IPS-20b (cell line): Measurements from ENCODE around the gene OR2A7.
"Not testable (repeated sequence)": the region's sequence is repeated elsewhere in the genome, so short reads cannot be mapped to it uniquely, and the experiment has no call there.

ENCODE experiments used
- H3K27ac ChIP-seq: one replicate; pipeline ENCODE4 v1.5.1; 2013; ENCODE audit warnings: low read length
- H3K27me3 ChIP-seq: 2 replicates; pipeline ENCODE4 v1.6.1; 2013; ENCODE audit warnings: mild to moderate bottlenecking, low read length, inconsistent platforms; ENCODE audit not compliant: insufficient read depth
- H3K36me3 ChIP-seq: 2 replicates; pipeline ENCODE4 v1.6.1; 2013; ENCODE audit warnings: low read depth, mild to moderate bottlenecking, inconsistent platforms, low read length, moderate library complexity; ENCODE audit not compliant: insufficient read depth
- H3K4me1 ChIP-seq: 2 replicates; pipeline ENCODE4 v1.6.1; 2013; ENCODE audit warnings: mild to moderate bottlenecking, control low read depth, inconsistent platforms, low read length, moderate library complexity; ENCODE audit not compliant: insufficient read depth
- H3K4me3 ChIP-seq: 2 replicates; pipeline ENCODE4 v1.5.1; 2013; ENCODE audit warnings: mild to moderate bottlenecking, low read length, inconsistent platforms
- H3K9ac ChIP-seq: 2 replicates; pipeline ENCODE4 v1.6.1; 2013; ENCODE audit warnings: low read depth, mild to moderate bottlenecking, inconsistent platforms, low read length, moderate library complexity
- H3K9me3 ChIP-seq: 2 replicates; pipeline ENCODE4 v1.6.1; 2013; ENCODE audit warnings: mild to moderate bottlenecking, low read depth, low read length, inconsistent platforms; ENCODE audit not compliant: insufficient read depth

Gene OR2A7

DNA sequence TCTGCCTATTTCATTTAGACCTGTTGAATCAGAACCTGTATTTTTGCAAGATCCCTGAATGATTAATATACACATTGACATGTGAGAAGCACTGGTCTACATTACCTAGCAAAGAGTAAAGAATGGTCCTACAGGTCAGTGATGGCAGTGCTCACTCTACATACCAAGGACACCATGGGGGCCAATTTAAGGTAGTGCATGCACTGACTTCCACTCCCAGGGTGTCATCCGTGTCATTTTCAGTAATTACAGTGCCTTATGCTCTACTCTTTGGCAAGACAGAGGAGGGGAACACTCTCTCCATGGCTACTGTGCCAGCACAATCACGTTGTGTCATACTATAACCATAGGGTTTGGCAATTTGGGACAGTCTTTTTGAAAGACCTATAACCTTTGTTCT is 19.2 kb downstream of the OR2A7 start:
- not testable (repeated sequence) for H3K9me3 ChIP-seq, H3K27ac ChIP-seq, H3K4me3 ChIP-seq, H3K27me3 ChIP-seq, H3K4me1 ChIP-seq, H3K9ac ChIP-seq, H3K36me3 ChIP-seq

DNA sequence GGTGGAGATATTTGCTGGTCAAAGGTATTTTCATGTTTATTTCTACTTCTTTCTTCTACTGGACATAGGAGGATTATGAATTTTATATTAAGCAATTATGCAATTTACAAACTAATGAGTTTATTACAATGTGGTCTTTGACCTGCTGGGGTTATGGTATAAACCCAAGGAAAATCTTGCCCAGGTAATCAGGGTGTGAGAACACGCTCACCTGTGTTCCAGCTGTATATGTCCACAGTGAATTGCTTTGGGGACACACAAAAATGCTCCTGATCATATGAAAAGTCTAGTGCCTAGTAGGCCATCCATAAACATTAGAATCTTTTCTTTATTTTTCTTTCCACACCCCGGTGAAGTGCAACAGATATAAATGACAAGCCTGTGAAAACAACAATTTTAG is 25.2 kb downstream of the OR2A7 start, which contains the start of gene OR2A42:
Gene OR2A42, minus strand, starts transcription at position 241 of the 400 bp plus-strand sequence. CDS start 6,762 bp downstream, outside the sequence.
- not testable (repeated sequence) for H3K27ac ChIP-seq, H3K36me3 ChIP-seq, H3K4me1 ChIP-seq, H3K9ac ChIP-seq, H3K4me3 ChIP-seq, H3K27me3 ChIP-seq, H3K9me3 ChIP-seq

DNA sequence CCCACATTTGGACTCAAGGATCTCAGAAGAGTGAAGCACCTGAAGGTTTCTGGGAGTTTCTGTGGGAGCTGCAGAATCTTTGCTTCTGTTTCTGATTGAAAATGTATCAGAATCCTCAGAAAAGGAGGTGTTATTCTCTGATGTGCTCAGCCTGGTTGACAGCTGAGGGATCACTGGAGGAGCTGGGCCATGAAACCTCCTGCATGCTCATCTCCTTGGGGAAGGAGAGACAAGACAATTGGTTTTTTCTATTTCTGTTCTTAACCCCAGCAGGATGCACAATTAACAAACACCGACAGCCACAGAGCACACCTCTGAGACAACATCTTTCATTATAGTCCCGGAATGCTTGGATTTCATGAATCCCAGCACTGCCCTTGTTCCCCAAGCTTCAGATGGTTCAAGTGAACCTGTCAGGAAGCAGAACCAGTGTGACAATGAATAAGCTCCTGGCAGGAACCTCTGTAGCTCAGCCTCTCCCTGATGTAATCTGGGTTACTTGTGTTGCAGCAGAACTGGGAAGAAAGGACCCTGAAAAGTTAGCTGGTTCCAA is 26.0 kb downstream of the OR2A7 start:
- not testable (repeated sequence) for H3K27ac ChIP-seq, H3K36me3 ChIP-seq, H3K9ac ChIP-seq, H3K4me1 ChIP-seq, H3K4me3 ChIP-seq, H3K9me3 ChIP-seq, H3K27me3 ChIP-seq

DNA sequence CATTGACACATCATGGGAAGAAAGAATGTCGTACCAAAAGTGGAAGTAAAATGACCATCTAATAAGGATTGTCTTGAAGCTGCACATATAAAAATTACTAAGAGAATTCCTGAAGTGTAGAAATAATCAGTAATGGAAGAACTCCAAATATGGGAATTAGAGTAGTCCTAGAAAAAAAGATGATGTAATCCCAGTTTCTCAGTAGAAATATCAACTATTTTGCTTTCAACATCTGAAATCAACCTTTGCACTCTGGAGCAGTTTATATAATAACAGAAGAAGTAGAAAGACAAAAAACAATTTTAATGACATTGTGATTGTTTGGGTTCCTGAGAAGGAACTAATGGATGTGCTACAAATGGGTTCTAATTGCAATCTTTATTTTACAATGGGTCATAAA is 31.6 kb downstream of the OR2A7 start:
- not testable (repeated sequence) for H3K27me3 ChIP-seq, H3K36me3 ChIP-seq, H3K4me1 ChIP-seq, H3K4me3 ChIP-seq, H3K9ac ChIP-seq, H3K9me3 ChIP-seq, H3K27ac ChIP-seq

DNA sequence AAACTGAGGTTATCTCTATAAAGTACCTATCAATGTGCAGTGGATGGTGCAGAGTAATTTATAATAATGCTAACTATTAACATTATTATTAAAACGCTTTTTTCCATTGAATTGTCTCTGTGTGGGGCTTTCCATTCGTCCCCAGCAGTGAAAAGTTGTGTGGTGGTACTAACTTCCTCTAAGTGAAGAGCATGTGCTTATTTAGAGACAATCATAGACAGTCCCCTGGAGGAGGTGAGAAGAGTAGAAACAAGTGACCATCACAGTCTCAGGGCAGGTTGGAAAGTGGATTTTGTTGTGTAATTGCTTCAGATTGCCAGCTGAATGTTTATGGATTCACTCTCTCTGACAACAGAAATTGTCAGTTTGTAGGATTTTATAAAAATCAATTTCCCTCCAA is 33.6 kb downstream of the OR2A7 start:
- H3K9ac ChIP-seq, H3K27me3 ChIP-seq, H3K9me3 ChIP-seq, H3K27ac ChIP-seq, H3K4me3 ChIP-seq, H3K4me1 ChIP-seq, H3K36me3 ChIP-seq: not testable (repeated sequence)

DNA sequence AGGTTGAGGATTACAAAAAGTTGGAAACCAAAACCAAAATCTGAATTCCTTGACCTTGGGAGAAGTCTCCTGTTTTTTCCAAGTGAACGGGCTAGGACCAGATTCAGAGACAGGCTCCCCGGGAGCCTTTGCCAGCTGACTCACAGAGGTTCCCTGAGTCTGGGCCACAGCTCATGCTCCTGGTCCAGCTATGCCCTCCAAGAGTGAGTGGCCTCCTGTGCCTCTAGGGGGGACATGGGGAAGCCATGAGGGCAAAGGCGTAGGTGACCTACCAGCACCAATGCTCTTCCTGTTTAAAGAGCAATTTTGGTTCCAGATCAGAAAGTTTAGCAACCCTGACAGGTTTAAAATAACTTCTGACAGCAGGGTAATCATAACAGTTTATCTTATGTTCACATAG is 35.8 kb downstream of the OR2A7 start:
- not testable (repeated sequence) for H3K27me3 ChIP-seq, H3K27ac ChIP-seq, H3K9me3 ChIP-seq, H3K36me3 ChIP-seq, H3K4me1 ChIP-seq, H3K9ac ChIP-seq, H3K4me3 ChIP-seq

DNA sequence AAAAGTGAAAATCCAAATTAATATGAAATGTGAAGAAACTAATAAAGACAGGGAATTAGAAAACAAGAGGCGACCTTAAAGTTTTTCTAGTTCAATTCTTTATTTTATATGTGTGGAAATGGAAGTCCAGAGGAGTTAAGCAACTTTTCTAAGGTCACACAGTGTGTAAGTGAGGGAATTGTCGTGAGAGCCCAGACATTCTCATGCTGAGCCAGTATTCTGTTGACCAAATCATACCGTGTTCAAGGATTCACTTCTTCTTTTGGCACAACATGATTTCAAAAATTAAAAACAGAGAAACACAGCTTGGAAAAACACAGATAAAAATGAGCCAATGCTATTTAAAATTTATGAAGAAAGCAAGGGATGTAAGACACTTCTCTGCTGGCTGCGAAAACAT is 37.7 kb downstream of the OR2A7 start:
- H3K27me3 ChIP-seq, H3K9ac ChIP-seq, H3K4me3 ChIP-seq, H3K27ac ChIP-seq, H3K36me3 ChIP-seq, H3K4me1 ChIP-seq, H3K9me3 ChIP-seq: not testable (repeated sequence)

DNA sequence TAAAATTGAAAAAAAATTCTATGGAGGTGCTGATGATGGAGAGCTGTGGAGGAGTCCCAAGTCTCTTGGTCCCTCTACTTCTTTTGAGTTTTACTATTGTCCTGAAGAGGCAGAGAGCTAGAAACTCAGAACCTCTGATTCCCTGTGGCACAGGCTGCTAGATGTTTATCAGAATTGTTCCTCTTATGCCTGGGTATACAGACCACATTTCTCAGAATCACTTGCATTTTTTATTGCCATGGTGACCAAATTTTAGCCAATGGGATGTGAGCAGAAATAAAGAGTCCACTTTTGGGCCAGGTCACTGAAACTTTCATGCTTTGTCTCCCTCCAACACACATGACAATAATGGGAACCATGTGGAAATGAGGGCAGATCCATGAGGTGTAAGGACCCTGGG is 40.9 kb downstream of the OR2A7 start:
- H3K4me3 ChIP-seq, H3K27me3 ChIP-seq, H3K36me3 ChIP-seq: not testable (repeated sequence)

GRCh38 chr7:144220531-144220930 is 44.1 kb downstream of the OR2A7 start:
- not testable (repeated sequence) for H3K36me3 ChIP-seq, H3K4me3 ChIP-seq, H3K9me3 ChIP-seq, H3K9ac ChIP-seq, H3K27ac ChIP-seq, H3K4me1 ChIP-seq, H3K27me3 ChIP-seq

More for the DNA sequence above, 40.9 kb downstream of the OR2A7 start:
- not testable (repeated sequence) for H3K9ac ChIP-seq, H3K9me3 ChIP-seq, H3K4me1 ChIP-seq, H3K27ac ChIP-seq

- H3K36me3 ChIP-seq, H3K9me3 ChIP-seq, H3K9ac ChIP-seq, H3K27ac ChIP-seq, H3K4me3 ChIP-seq, H3K27me3 ChIP-seq, H3K4me1 ChIP-seq: not testable (repeated sequence)
Observed at GRCh38 chr7:144219149-144219548, 45.4 kb downstream of the OR2A7 start.

GRCh38 chr7:144218581-144218980 is 46.0 kb downstream of the OR2A7 start:
- H3K9ac ChIP-seq, H3K4me1 ChIP-seq, H3K27ac ChIP-seq, H3K27me3 ChIP-seq, H3K9me3 ChIP-seq, H3K4me3 ChIP-seq, H3K36me3 ChIP-seq: not testable (repeated sequence)

DNA sequence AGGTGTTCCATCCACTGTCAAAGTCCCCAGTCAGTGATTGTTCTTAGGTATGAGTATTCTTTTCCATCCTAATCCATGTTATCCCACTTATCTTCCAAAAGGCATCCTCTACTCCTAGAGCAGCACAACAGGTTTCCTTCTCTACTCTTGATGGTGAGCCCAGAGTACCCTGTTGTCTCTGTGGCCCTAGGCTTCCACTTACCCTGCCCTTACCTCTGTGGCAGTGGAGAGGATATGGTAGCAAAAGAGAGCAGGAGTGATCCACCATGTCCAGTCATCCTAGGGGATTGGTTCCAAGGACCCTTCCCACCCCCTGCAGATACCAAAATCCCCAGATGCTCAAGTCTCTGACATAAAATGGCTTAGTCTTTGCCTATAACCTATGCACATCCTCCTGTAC is 47.4 kb downstream of the OR2A7 start:
- not testable (repeated sequence) for H3K36me3 ChIP-seq, H3K9ac ChIP-seq, H3K27ac ChIP-seq, H3K27me3 ChIP-seq, H3K4me3 ChIP-seq, H3K4me1 ChIP-seq, H3K9me3 ChIP-seq
